A673 (cell line): ENCODE data around the gene PARVB.

Experiments used
- EZH2 ChIP-seq: fragments of 200-600 bp; sonication (generic); IDR thresholded peaks from 2 replicates; pipeline ENCODE4 v1.6.1; 2017; ENCODE audit warnings: borderline replicate concordance, low read depth, mild to moderate bottlenecking, mixed read lengths, antibody characterized with exemption, low read length; ENCODE audit not compliant: poor library complexity, severe bottlenecking
- TF ChIP-seq, protein P1 (sequence below): fragments of 300-800, 200-600 bp; sonication (generic); conservative IDR thresholded peaks from 2 replicates; pipeline ENCODE4 v1.5.1; 2017; ENCODE audit warnings: low read depth, mild to moderate bottlenecking, antibody characterized with exemption, low read length, moderate library complexity, mixed read lengths

DNA sequence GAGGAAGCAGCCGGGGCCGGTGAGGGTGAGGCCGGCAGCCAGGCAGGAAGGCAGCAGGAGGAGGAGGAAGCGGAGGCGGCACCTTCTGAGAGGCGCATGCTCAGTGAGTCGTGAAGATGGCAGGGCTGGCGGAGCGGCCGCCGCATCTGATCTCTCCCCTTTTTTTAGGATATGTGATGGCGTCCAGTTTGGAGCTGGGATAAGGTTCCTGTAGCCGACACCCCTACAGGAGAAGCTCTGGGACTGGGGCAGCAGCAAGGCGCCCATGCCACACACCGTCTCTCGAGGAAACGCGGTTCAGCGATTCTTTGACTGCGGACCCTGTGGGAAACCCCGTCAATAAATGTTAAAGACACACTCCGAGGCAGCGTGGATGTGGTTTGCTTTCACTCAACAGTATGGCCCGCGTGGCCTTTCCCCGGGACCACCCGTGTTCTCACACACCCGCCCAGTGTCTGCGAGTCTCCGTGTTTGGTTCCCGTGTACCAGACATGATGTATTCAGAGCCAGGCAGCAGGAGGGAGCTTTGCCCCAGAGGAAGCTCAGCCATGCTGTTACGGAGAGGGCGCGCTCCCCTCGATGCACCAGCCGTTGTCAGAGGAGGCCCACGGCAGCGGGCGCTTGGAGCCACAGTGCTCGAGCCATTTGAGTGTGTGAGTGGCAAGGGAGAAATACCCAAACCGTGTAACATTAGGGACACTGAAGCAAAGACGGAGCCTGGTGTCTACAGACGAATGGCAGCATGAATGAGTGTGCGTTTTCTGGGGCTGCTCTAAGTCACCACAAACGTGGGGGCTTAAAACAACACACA is 27.7 kb upstream of the PARVB start:
- no peak for TF ChIP-seq EZH2
- TF ChIP-seq, protein P1, sequence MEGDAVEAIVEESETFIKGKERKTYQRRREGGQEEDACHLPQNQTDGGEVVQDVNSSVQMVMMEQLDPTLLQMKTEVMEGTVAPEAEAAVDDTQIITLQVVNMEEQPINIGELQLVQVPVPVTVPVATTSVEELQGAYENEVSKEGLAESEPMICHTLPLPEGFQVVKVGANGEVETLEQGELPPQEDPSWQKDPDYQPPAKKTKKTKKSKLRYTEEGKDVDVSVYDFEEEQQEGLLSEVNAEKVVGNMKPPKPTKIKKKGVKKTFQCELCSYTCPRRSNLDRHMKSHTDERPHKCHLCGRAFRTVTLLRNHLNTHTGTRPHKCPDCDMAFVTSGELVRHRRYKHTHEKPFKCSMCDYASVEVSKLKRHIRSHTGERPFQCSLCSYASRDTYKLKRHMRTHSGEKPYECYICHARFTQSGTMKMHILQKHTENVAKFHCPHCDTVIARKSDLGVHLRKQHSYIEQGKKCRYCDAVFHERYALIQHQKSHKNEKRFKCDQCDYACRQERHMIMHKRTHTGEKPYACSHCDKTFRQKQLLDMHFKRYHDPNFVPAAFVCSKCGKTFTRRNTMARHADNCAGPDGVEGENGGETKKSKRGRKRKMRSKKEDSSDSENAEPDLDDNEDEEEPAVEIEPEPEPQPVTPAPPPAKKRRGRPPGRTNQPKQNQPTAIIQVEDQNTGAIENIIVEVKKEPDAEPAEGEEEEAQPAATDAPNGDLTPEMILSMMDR = no peak
